NT2/D1 (cell line): Measurements from ENCODE around the gene GULP1.

Experiments used
- SUZ12 ChIP-seq: IDR thresholded peaks from 2 replicates; pipeline ENCODE4 v1.6.1; 2011; ENCODE audit not compliant: insufficient read length, insufficient read depth; ENCODE audit errors: extremely low read depth
- YY1 ChIP-seq: IDR thresholded peaks from 2 replicates; pipeline ENCODE4 v1.6.1; 2011; ENCODE audit not compliant: insufficient read length, insufficient read depth
- ZNF274 ChIP-seq: IDR thresholded peaks from 2 replicates; pipeline ENCODE4 v1.6.1; 2011; ENCODE audit warnings: mild to moderate bottlenecking, low read depth, low read length

DNA sequence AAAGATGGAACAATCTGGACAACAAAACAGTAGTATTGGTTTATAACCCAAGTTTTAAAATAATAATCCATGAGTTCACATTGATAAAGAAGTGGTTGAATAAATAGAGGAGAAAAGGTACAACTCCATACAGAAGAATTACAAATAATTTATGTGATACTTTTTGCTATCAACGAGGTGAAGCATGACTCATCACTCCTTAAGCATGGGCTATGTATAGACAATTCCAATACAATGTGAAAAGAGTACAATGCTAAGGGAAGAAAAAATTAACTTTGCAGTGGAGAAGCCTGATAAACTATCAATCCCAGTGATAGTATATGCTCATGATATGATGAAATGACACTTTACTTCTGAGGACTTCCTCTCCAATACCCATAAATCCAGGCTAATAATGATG is 312.9 kb downstream of the GULP1 start:
- no peak for TF ChIP-seq ZNF274
- no peak for TF ChIP-seq SUZ12
- TF ChIP-seq YY1, result no peak
